ENCODE measurements around the gene ZFP57.

Gene ZFP57

GRCh38 chr6:29680904-29681303 lies at the start of gene ZFP57:
Gene ZFP57 (minus strand): TSS chr6:29681152. CDS start chr6:29677003, 4,149 bp downstream.
- DNase-seq (ENCODE audit: low read depth) = no peak
- H3K4me3 ChIP-seq (ENCODE audit: low read length) = no peak within 1 kb of the TSS
- TF ChIP-seq, protein P1, sequence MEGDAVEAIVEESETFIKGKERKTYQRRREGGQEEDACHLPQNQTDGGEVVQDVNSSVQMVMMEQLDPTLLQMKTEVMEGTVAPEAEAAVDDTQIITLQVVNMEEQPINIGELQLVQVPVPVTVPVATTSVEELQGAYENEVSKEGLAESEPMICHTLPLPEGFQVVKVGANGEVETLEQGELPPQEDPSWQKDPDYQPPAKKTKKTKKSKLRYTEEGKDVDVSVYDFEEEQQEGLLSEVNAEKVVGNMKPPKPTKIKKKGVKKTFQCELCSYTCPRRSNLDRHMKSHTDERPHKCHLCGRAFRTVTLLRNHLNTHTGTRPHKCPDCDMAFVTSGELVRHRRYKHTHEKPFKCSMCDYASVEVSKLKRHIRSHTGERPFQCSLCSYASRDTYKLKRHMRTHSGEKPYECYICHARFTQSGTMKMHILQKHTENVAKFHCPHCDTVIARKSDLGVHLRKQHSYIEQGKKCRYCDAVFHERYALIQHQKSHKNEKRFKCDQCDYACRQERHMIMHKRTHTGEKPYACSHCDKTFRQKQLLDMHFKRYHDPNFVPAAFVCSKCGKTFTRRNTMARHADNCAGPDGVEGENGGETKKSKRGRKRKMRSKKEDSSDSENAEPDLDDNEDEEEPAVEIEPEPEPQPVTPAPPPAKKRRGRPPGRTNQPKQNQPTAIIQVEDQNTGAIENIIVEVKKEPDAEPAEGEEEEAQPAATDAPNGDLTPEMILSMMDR (conservative IDR thresholded peaks at IDR 0.05; ENCODE audit: low read length) = no peak

DNA sequence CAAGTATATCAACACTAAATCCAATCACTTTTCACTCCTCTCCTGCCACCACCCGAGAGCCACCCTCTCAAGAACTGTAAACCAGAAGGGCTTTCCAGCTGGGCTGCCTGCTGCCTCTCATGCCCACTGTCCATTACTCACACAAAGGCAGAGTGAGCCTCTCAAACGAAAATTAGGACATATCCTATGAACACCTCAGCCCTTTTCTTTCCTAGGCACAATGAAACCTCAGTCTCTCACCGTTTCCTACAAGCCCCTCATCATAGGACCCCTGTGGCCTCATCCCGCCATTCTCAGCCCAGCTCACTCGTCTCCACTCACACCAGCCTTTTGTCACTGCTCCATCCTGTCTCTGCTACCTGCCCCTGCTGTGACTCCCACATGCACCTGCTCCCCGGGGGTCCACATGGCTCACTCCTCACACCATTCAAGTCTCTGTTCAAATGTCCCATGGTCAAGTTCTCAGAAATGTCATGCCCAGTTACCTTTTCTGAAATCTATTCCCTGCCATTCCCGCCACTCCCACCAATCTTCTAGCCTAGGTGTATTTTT lies 49.7 kb upstream of the ZFP57 start:
- TF ChIP-seq, protein P1 (conservative IDR thresholded peaks at IDR 0.05; ENCODE audit: low read length) = no peak
- no peak for DNase-seq (ENCODE audit: low read depth)
- H3K4me3 ChIP-seq (ENCODE audit: low read length) = no peak overlapping the region

DNA sequence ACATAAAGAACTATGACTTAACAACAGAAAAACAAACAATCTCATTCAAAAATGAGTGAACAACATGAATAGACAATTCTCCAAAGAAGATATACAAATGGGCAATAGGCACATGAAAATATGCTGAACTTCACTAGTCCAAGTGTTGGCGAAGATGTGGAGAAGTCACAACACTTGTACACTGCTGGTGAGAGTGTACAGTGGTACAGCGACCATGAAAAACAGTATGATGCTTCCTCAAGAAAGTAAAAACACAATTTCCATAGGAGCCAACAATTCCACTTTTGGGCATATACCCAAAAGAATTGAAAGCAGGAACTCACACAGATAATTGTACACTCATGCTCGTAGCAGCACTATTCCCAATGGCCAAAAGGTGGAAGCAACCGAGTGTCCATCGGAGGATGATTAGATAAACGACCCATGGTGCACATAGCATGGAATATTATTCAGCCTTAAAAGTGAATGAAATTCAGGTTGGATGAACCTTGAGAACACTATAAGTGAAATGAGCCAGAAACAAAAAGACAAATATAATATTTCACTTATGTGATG lies 48.9 kb upstream of the ZFP57 start:
- no peak for DNase-seq (ENCODE audit: low read depth)
- TF ChIP-seq, protein P1 (conservative IDR thresholded peaks at IDR 0.05; ENCODE audit: low read length) = no peak
- H3K4me3 ChIP-seq (ENCODE audit: low read length) = no peak overlapping the region

- H3K4me3 ChIP-seq (ENCODE audit: low read length) = no peak overlapping the region
- TF ChIP-seq, protein P1 (conservative IDR thresholded peaks at IDR 0.05; ENCODE audit: low read length) = no peak
- DNase-seq (ENCODE audit: low read depth) = no peak
Measured at GRCh38 chr6:29728875-29729270, 47.9 kb upstream of the ZFP57 start.

- DNase-seq (ENCODE audit: low read depth) = no peak
Measured at GRCh38 chr6:29728173-29728874, 47.4 kb upstream of the ZFP57 start.

DNA sequence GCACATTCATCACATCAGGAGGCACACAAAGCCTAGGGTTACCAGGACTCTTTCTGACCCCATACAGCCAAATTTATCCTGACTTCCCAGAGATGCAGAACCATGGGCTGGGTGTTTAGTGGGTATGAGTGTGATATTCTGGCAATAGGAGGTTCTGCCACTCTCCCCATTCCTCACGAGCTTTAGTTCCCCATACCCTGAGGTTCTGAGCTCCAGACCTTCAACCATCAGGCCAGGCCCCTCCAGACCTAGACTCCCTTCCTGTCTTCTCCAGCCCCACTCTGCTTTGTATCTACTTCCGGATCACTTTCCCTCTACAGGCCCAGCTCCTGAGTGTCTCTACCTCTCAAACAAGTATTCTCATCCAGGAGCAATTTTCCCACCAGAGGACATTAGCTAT lies 46.7 kb upstream of the ZFP57 start:
- no peak for DNase-seq (ENCODE audit: low read depth)
- TF ChIP-seq, protein P1 (conservative IDR thresholded peaks at IDR 0.05; ENCODE audit: low read length) = no peak

More at GRCh38 chr6:29728173-29728874, 47.4 kb upstream of the ZFP57 start:
- TF ChIP-seq, protein P1 (conservative IDR thresholded peaks at IDR 0.05; ENCODE audit: low read length) = no peak
- H3K4me3 ChIP-seq (ENCODE audit: low read length) = no peak overlapping the region

More for the DNA sequence above, 46.7 kb upstream of the ZFP57 start:
- H3K4me3 ChIP-seq (ENCODE audit: low read length) = no peak overlapping the region
